GM18526 (cell line): ENCODE measurements around the gene TPX2.

Experiments
- POLR2A ChIP-seq: IDR thresholded peaks from 3 replicates; pipeline ENCODE4 v1.6.1; 2011; ENCODE audit not compliant: insufficient read length; ENCODE audit errors: extremely low read depth

Gene TPX2

DNA sequence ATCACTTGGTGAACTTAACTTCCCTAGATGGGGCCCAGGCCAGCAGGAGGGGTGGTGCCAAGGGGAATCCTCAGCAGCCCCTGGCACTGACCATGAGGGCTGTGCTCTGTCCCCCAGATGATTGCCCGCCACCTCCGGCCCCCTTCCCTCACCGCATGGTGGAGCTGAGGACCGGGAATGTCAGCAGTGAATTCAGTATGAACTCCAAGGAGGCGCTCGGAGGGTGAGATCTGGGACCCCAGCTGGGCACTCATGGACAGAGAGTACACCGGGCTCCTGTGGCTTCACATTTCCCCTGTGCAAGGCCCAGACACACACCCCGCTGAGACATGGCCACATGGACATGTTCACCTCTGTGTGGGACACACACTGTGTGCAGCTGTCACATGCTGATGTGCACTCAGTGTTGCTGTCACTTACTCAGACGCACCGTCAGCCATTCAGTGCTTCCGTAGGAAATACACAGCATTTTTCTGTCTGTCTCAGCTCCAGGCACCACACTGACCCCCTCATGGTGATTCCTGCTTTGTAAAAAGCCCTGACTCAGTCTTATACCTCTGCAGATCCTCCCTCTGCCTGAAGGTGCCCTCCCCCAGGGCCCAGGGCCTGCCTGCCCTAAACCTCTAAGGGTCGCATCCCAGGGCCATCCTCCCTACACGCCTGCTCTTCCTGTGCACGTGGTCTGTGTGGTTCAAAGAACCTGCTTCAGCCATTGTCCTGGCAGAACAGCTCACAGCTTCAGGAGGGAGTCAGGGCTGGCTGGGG is 84.5 kb downstream of the TPX2 start:
- no peak for TF ChIP-seq POLR2A

GRCh38 chr20:31824125-31824485 is 85.0 kb downstream of the TPX2 start:
- TF ChIP-seq POLR2A: no peak

DNA sequence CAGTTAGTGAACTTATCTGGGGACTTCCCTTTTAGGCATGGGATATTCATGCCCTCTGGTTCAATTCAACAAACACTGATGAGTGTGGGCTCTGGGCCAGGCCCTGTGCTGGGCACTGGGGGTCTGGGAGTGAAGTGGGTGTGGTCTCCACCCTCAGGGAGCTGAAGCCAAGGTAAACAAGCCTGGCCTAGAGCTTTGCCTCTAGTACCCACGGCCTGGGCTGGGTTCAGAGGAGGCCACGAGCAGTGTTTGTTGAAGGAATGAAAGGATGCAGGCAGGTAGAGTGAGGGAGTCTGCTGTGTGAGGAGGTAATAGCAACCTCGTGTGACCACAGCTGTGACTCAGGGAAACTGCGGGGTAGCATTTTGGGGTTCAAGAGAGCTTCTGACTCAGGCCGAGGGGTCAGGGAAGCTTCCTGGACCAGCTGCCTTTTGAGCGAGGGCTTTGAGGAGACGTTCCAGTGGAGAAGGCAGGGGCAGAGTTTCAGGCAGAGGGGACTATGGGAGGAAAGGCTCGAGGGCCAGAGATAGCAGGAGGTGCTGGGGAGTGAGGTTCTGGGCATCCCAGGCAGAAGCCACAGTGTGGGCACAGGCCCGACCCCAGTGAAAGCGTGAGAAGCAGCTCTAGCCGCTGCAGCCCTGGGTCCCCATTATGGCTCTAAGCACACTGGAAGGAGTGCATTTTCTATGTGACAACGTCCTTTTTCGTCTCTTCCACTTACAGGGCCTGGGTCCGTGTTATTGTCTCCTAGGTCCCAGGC is 85.6 kb downstream of the TPX2 start:
- no peak for TF ChIP-seq POLR2A

DNA sequence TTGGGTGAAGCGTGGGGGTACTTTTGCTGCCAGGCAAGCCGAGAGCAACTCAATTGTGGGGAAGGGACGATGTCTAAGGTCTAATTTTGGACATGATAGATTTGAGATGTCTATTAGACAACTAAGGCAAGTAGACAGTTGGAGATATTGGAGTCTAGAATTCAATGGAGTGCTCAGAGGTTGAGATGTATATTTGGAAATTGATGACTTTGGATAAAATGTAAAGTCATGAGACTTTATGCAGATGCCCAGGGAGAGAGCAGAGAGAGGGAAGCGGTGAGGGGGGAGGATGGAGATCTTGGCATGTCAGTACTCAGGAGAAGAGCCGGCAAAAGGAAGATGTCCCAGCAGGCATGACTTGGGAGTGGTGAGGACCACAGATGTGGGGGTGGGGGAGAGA is 87.0 kb downstream of the TPX2 start:
- TF ChIP-seq POLR2A: no peak

DNA sequence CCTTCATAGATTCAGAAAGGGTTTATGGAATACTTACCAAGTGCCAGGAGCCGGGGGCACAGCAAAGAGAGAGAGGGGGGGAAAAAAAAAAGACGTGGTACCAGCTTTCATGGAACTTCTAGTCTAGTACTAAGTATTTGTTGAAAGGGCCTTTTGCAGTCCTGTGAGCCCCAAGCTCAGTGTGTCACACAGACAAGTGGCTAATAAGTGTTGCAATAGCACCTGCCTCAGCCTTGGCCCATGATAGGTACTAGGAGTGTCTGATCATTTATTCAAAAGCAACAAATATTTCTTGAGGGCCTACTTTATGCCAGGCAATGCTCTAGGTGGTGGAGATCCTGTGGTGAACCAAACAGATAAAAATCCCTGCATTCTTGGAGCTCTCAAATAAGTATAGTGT is 88.0 kb downstream of the TPX2 start:
- no peak for TF ChIP-seq POLR2A

DNA sequence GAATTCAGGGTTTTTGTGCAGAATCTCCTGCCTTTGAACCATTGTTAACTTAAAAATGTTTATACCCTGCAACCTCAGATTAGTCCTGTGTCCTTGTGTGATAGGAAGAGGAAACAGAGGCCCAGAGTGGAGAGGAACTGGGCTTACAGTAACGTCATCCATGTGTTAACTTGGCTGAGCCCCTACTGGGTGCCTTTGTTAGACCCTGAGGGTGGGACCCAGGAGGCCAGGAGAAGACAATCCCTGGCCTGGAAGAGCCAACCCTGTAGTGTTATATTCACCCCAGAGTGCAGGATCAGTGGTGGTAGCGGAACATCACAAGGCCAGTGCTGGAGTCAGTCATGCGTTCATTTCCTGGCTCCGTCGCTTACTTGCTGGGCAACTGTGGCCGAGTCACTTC is 90.6 kb downstream of the TPX2 start:
- TF ChIP-seq POLR2A: no peak

DNA sequence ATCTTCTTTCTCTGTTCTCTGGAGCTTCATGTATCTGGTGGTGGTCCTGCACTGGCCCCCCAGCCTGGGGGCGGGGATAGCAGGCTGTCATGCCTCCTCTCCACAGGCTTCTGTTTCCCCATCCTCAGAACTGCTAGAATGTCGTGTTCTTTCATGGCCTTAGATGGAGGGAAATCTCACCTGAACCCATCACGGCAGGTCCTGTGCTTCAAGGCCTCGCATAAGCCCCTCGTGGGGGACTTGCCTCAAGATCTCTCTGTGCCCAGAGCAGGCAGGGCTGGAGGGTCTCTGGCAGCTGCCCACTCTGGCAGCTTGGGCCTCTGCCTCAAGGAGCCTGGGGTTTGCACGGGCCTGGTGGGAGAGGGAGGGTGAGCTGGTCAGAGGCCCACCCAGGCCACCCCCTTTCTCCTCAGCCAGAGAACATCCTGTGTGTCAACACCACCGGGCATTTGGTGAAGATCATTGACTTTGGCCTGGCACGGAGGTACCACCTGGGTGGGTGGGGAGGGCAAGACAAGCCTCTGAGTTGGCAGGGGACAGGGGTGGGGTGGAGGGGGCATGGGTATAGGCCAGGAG is 91.4 kb downstream of the TPX2 start:
- no peak for TF ChIP-seq POLR2A

DNA sequence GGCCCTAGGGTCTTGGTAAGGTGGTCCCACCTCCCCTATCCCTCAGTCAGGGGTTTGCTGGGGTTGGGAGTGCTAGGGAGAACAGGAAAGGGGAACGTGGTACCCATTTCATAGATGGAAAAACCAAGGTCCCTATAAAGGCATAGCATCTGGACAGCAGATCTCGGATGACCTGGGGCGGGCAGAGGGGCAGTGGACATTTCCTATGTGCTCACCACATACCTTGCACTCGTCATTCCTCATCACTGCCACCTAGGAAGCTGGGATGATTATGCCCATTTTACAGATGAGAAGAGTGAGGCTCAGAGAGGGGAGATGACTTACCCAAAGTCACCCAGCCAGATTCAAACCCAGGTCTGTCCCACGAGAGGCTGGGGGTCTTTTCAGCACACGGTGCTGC is 92.1 kb downstream of the TPX2 start:
- TF ChIP-seq POLR2A: no peak

DNA sequence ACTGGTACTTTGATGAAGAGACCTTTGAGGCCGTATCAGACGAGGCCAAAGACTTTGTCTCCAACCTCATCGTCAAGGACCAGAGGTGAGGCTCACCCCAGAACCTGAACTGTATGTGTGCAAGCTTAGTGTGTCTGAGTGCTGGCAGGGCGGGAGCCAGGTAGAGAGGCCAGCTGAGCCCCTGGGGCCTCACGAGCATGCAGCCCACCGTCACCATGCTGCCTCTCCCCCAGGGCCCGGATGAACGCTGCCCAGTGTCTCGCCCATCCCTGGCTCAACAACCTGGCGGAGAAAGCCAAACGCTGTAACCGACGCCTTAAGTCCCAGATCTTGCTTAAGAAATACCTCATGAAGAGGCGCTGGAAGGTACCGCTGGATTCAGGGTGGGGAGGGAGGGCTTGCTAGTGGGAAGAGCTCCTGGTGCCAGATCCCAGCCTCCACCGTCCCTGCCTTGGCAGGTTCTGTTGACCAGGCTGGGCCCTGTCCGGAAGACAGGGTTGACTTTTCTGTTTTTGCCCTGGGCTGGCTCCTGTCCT is 92.7 kb downstream of the TPX2 start:
- TF ChIP-seq POLR2A: no peak

DNA sequence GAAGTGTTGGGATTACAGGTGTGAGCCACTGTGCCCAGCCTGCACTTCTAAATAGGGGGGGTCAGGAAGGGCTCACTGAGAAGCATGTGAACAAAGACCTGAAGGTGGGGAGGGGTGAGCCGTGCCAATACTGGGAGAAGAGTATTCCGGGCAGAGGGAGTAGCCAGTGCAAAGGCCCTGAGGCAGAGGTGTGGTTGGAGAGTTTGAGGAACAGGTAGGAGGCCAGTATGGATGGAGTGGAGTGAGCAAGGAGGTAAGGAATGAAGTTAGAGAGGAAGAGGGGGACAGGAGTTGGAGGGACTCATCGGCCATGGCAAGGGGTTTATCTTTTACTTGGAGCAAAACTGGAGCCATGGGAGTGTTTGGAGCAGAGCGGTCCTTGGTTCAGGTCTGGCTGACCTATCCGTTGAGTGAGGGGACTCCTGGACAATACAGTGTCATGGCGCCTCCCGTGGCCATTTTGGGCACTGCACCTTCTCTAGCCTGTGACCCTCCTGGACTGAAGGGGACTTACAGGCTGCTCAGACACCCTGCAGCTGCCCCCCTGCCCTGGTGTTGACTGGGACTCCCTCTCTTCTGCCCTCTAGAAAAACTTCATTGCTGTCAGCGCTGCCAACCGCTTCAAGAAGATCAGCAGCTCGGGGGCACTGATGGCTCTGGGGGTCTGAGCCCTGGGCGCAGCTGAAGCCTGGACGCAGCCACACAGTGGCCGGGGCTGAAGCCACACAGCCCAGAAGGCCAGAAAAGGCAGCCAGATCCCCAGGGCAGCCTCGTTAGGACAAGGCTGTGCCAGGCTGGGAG is 94.2 kb downstream of the TPX2 start:
- no peak for TF ChIP-seq POLR2A

- no peak for TF ChIP-seq POLR2A
These were observed 94.9 kb downstream of the TPX2 start for GRCh38 chr20:31833931-31834521.

DNA sequence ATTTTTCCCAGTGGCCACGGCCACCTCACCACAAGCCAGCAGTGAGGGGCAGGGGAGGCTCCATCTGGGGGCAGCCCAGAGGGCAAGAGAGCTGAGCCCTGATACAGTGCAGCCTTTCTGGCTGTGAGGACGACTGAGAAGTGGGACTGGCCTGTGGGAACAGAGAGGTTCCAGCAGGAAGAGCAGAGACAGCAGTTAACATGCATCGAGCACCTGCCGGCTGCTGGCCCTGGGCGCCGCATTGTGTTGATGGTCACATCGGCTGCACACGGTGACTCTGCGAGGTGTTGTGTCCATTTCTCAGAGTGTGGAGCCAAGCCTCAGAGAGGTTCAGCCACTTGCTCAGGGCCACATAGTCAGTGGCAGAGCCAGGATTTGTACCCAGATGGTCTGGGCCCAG is 96.5 kb downstream of the TPX2 start:
- no peak for TF ChIP-seq POLR2A

- no peak for TF ChIP-seq POLR2A
These were observed 97.1 kb downstream of the TPX2 start for GRCh38 chr20:31835977-31836852.

DNA sequence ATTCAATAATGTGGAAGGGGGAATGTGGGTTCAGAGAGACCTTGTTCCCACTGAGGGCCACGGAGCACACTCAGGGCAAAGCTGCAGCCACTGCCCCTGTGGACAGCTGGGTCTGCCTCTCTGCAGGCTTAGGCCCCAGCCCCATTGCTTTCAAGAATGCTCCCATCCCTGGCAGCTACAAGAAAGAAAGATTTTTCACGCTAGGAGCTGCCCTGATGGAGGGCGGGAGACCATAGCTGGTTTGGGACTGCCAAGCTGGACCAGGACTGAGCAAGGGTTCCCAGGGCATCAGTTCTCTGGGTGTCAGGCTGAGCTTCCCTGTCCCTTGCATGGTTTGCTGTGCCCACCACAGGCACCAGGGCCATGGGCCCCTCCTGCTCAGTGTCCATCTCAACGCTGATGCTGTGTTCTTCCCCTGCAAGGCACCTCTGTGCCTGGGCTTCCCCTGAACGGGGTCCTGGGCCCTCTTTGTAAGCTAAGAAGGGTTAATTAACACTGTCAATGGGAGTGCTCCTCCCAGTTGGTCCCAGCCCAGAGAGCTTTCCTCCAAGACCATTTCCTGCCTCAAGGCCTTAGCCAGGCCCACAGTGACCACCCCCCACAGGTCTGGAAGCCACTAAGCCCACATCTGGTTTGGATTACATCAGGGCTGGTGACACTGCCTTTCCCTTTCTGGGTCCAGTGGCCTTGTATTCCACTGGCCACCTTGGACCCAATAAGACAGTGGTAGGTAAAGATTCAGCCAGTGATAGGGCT is 97.9 kb downstream of the TPX2 start:
- no peak for TF ChIP-seq POLR2A

- no peak for TF ChIP-seq POLR2A
These were observed 98.9 kb downstream of the TPX2 start for GRCh38 chr20:31837896-31838397.
